A549 (cell line): ENCODE results near the gene ANO10. TPM values are rescaled to one million over a fixed set of nuclear protein-coding genes. Genes with fewer than 3 reads are reported as not detected.
A peak's percentile ranks its signal among the peaks of the same experiment; 100 is the strongest.

Experiments used
- ATAC-seq, 2 experiments: fragments of 200-7000 bp in 1 of 2; fragments of >200 bp in 1 of 2; cut with Nextera tagmentation in 1 of 2; cut with Tn5 transposase in 1 of 2; 3 replicates each; pipeline versions ENCODE4 v1.8.0 to v1.9.1; 2018 to 2020; ENCODE audit warnings: mild to moderate bottlenecking in 1 of 2, moderate library complexity in 1 of 2
- CTCF ChIA-PET: fragments of 300-600 bp; sonication (Branson Sonifier 250); formaldehyde crosslinking; extraction: SDS; loops from one replicate; lab custom pipeline; 2021; ENCODE audit warnings: antibody characterized with exemption, inconsistent platforms; lab: Yijun Ruan, JAX
- POLR2A ChIA-PET: fragments of 350-600 bp; formaldehyde crosslinking; extraction: SDS; loops from one replicate; lab custom pipeline; 2021; ENCODE audit warnings: antibody characterized with exemption, inconsistent platforms; lab: Yijun Ruan, JAX
- DNase-seq, 2 experiments: peaks; one replicate each; pipeline versions ENCODE4 v3.0.0 to v3.0.0-alpha.2; 2011 to 2016; ENCODE audit warnings: low read depth in 1 of 2, low spot score in 1 of 2
- FAIRE-seq: peaks from 2 replicates; lab custom pipeline; 2011; peaks lifted over from hg19 to GRCh38; lab: Jason Lieb, UNC
- H3K27ac ChIP-seq, 2 experiments: fragments of >200 bp; sonication (Bioruptor Twin); formaldehyde crosslinking; 3 replicates each; pipeline ENCODE4 v1.5.1; 2016 to 2017
- H3K4me1 ChIP-seq: fragments of >200 bp; sonication (Bioruptor Twin); formaldehyde crosslinking; 3 replicates; pipeline ENCODE4 v1.6.1; 2016
- H3K4me2 ChIP-seq: fragments of >200 bp; sonication (Bioruptor Twin); formaldehyde crosslinking; 3 replicates; pipeline ENCODE4 v1.6.1; 2016
- H3K4me3 ChIP-seq: fragments of >200 bp; sonication (Bioruptor Twin); formaldehyde crosslinking; 3 replicates; pipeline ENCODE4 v1.5.1; 2016
- H3K9me3 ChIP-seq: fragments of >200 bp; sonication (Bioruptor Twin); formaldehyde crosslinking; 3 replicates; pipeline ENCODE4 v1.6.1; 2016
- BHLHE40 ChIP-seq: IDR thresholded peaks from 2 replicates; pipeline ENCODE4 v1.6.1; 2012; ENCODE audit warnings: low read depth, low read length, inconsistent platforms
- CBX8 ChIP-seq: fragments of 200-600 bp; sonication (generic); IDR thresholded peaks from 2 replicates; pipeline ENCODE4 v1.6.1; 2016
- CHD4 ChIP-seq: fragments of 200-600 bp; sonication (generic); IDR thresholded peaks from 2 replicates; pipeline ENCODE4 v1.6.1; 2016; ENCODE audit warnings: antibody characterized with exemption, mild to moderate bottlenecking, borderline replicate concordance
- CTCF ChIP-seq: fragments of >200 bp; sonication (Bioruptor Twin); formaldehyde crosslinking; IDR thresholded peaks from 3 replicates; pipeline ENCODE4 v1.5.1; 2016
- ELK1 ChIP-seq: fragments of 150-350 bp; IDR thresholded peaks from 2 replicates; pipeline ENCODE4 v1.6.1; 2014; ENCODE audit warnings: low read depth, mild to moderate bottlenecking, low read length
- ESRRA ChIP-seq: fragments of 150-350 bp; IDR thresholded peaks from 2 replicates; pipeline ENCODE4 v1.6.1; 2014; ENCODE audit warnings: mild to moderate bottlenecking, low read length, borderline replicate concordance
- FOSB ChIP-seq: fragments of 250-450 bp; sonication (Bioruptor Pico); IDR thresholded peaks from 2 replicates; pipeline ENCODE4 v1.5.0; 2020; ENCODE audit warnings: mild to moderate bottlenecking, moderate library complexity
- FOXS1 ChIP-seq: fragments of 250-450 bp; sonication (Bioruptor Pico); IDR thresholded peaks from 2 replicates; pipeline ENCODE4 v1.5.0; 2020; ENCODE audit warnings: mild to moderate bottlenecking, moderate library complexity
- HES2 ChIP-seq: fragments of >200 bp; sonication (Bioruptor Twin); formaldehyde crosslinking; IDR thresholded peaks from 2 replicates; pipeline ENCODE4 v1.6.1; 2016
- HMGXB4 ChIP-seq: fragments of 250-450 bp; sonication (Bioruptor Pico); IDR thresholded peaks from 2 replicates; pipeline ENCODE4 v1.5.0; 2021; ENCODE audit warnings: mild to moderate bottlenecking, moderate library complexity, borderline replicate concordance
- HOXB13 ChIP-seq: fragments of 250-450 bp; sonication (Bioruptor Pico); IDR thresholded peaks from 2 replicates; pipeline ENCODE4 v1.5.0; 2020; ENCODE audit warnings: low read depth, mild to moderate bottlenecking, moderate library complexity
- JUN ChIP-seq, 2 experiments: fragments of >200 bp; sonication (Bioruptor Twin); formaldehyde crosslinking; IDR thresholded peaks; 2 replicates in 1 of 2; 3 replicates in 1 of 2; pipeline ENCODE4 v1.6.1; 2016 to 2017
- KDM5A ChIP-seq: fragments of 200-600 bp; sonication (generic); IDR thresholded peaks from 2 replicates; pipeline ENCODE4 v1.6.1; 2016; ENCODE audit warnings: antibody characterized with exemption, mild to moderate bottlenecking
- MAFK ChIP-seq: fragments of 450-650 bp; IDR thresholded peaks from 2 replicates; pipeline ENCODE4 v1.6.1; 2014; ENCODE audit not compliant: partially characterized antibody
- MAX ChIP-seq: IDR thresholded peaks from 2 replicates; pipeline ENCODE4 v1.6.1; 2012
- MAZ ChIP-seq: fragments of 150-350 bp; IDR thresholded peaks from 2 replicates; pipeline ENCODE4 v1.6.1; 2014; ENCODE audit warnings: antibody characterized with exemption, low read depth, low read length, borderline replicate concordance
- MYC ChIP-seq: IDR thresholded peaks from 2 replicates; pipeline ENCODE4 v1.6.1; 2012; ENCODE audit warnings: mild to moderate bottlenecking, inconsistent platforms, low read length, improper control_type of control experiment, borderline replicate concordance
- NPAS2 ChIP-seq: fragments of 250-450 bp; sonication (Bioruptor Pico); IDR thresholded peaks from 2 replicates; pipeline ENCODE4 v1.8.0; 2022; ENCODE audit warnings: mild to moderate bottlenecking, moderate library complexity, borderline replicate concordance
- PBX3 ChIP-seq: IDR thresholded peaks from 2 replicates; pipeline ENCODE4 v1.6.1; 2012
- PHF8 ChIP-seq: fragments of 200-600 bp; sonication (generic); IDR thresholded peaks from 2 replicates; pipeline ENCODE4 v1.6.1; 2016; ENCODE audit warnings: low read depth, mild to moderate bottlenecking, antibody characterized with exemption, moderate library complexity, borderline replicate concordance
- POLR2AphosphoS2 ChIP-seq: conservative IDR thresholded peaks from 2 replicates; pipeline ENCODE4 v1.6.1; 2012; ENCODE audit warnings: low read length, improper control_type of control experiment, inconsistent platforms
- RARB ChIP-seq: fragments of 250-450 bp; sonication (Bioruptor Pico); IDR thresholded peaks from 2 replicates; pipeline ENCODE4 v1.8.0; 2021; ENCODE audit warnings: mild to moderate bottlenecking, moderate library complexity
- RCOR1 ChIP-seq: fragments of 150-350 bp; IDR thresholded peaks from 2 replicates; pipeline ENCODE4 v1.6.1; 2014; ENCODE audit warnings: antibody characterized with exemption, low read length, low read depth
- RFX5 ChIP-seq: fragments of 450-650 bp; IDR thresholded peaks from 2 replicates; pipeline ENCODE4 v1.7.1; 2014; ENCODE audit warnings: antibody characterized with exemption, mild to moderate bottlenecking, moderate library complexity
- SREBF2 ChIP-seq: fragments of 450-650 bp; IDR thresholded peaks from 2 replicates; pipeline ENCODE4 v1.6.1; 2014; ENCODE audit warnings: mild to moderate bottlenecking, moderate library complexity
- TFCP2L1 ChIP-seq: fragments of 250-450 bp; sonication (Bioruptor Pico); IDR thresholded peaks from 2 replicates; pipeline ENCODE4 v1.5.0; 2021; ENCODE audit warnings: mild to moderate bottlenecking
- TP53 ChIP-seq: fragments of 250-450 bp; sonication (Bioruptor Pico); IDR thresholded peaks from 2 replicates; pipeline ENCODE4 v1.5.0; 2021; ENCODE audit warnings: mild to moderate bottlenecking, moderate library complexity
- ZC3H11A ChIP-seq: fragments of 450-650 bp; IDR thresholded peaks from 2 replicates; pipeline ENCODE4 v1.6.1; 2014; ENCODE audit warnings: antibody characterized with exemption, mild to moderate bottlenecking
- ZSCAN20 ChIP-seq: fragments of 250-450 bp; sonication (Bioruptor Pico); IDR thresholded peaks from 2 replicates; pipeline ENCODE4 v1.8.0; 2022; ENCODE audit warnings: mild to moderate bottlenecking, moderate library complexity
- WGBS: methylation state at CpG from one replicate; pipeline ENCODE4 v1.1.6; 2017; ENCODE audit errors: missing lambda C conversion rate; 5-methylcytosine and 5-hydroxymethylcytosine counted together
- polyA plus RNA-seq, 4 experiments: library from polyadenylated mRNA; depleted of rRNA in 3 of 4; stranded (reverse); fragments of >200 nt; fragmentation: RNase III in 1 of 4; extraction: RNeasy Plus Mini Kit Qiagen cat#74134 plus additional on column Dnase treatment in 1 of 4; gene quantifications; 2 replicates in 3 of 4; 3 replicates in 1 of 4; pipeline ENCODE4 v1.2.3, GENCODE V29; 2011 to 2017

Gene ANO10
- polyA plus RNA-seq, 2 of the 4 experiments (the other 2 are of a cell fraction): 20.0 to 22.8 TPM

- ATAC-seq: no peak
- POLR2A ChIA-PET: no interaction called here
- CTCF ChIA-PET: no interaction called here
- H3K4me2 ChIP-seq: no peak overlapping the region
- peaks cover 20% of the 10 kb centered on the region for H3K4me1 ChIP-seq
- no peak for TF ChIP-seq MAFK
- TF ChIP-seq KDM5A: no peak
- no peak for TF ChIP-seq BHLHE40
- TF ChIP-seq POLR2AphosphoS2: no peak
- TF ChIP-seq RFX5: no peak
- no peak for TF ChIP-seq PHF8
- TF ChIP-seq CBX8: no peak
- TF ChIP-seq RCOR1: no peak
- TF ChIP-seq TP53 (CRISPR knock-in tag): no peak
- no peak for TF ChIP-seq PBX3
- TF ChIP-seq SREBF2: no peak
- TF ChIP-seq CHD4: no peak
- TF ChIP-seq ZSCAN20 (CRISPR knock-in tag): no peak
- TF ChIP-seq MYC: no peak
- no peak for TF ChIP-seq CTCF
- TF ChIP-seq NPAS2 (CRISPR knock-in tag): no peak
- TF ChIP-seq, all 56 proteins: peak for 0
- FAIRE-seq: no peak
- Histone ChIP-seq H3K27ac (no peak overlapping the region), H3K9me3 (no peaks in the 10 kb centered on the region), H3K4me3 (no peak overlapping the region)
- DNase-seq: no peak
- WGBS: 92% methylated on average over 3 of the region's 3 CpGs
Measured at GRCh38 chr3:43648957-43649356, 27.1 kb upstream of the ANO10 start.

- Histone ChIP-seq H3K27ac (peak overlapping the region; percentile 49 to 76; a peak in 5 of 6 replicates), H3K4me3 (no peak overlapping the region), H3K4me2 (peak overlapping the region; percentile 49), H3K9me3 (no peaks in the 10 kb centered on the region), H3K4me1 (peaks cover 20% of the 10 kb centered on the region)
- ChIA-PET CTCF (interaction anchor here (1.2 kb wide), 1 partner anchor 9 kb away, joined by 3 read pairs; no protein-coding TSS in a partner anchor), POLR2A (no interaction called here)
- ATAC-seq (no peak), DNase-seq (no peak), FAIRE-seq (no peak)
- 46% methylated on average over 6 of the region's 6 CpGs for WGBS
- TF ChIP-seq PHF8: no peak
- no peak for TF ChIP-seq TFCP2L1
- TF ChIP-seq RCOR1: no peak
- no peak for TF ChIP-seq ZC3H11A
- TF ChIP-seq RARB (CRISPR knock-in tag): no peak
- no peak for TF ChIP-seq PBX3
- no peak for TF ChIP-seq ESRRA
- no peak for TF ChIP-seq ELK1
- no peak for TF ChIP-seq MAX
- TF ChIP-seq MAZ: no peak
- TF ChIP-seq JUN (IDR thresholded peaks at IDR 0.05): no peak
- no peak for TF ChIP-seq CBX8
- TF ChIP-seq HES2: no peak
- TF ChIP-seq TP53 (CRISPR knock-in tag): no peak
- no peak for TF ChIP-seq HOXB13 (CRISPR knock-in tag)
- no peak for TF ChIP-seq FOSB (CRISPR knock-in tag)
- TF ChIP-seq HMGXB4: no peak
- TF ChIP-seq FOXS1 (CRISPR knock-in tag): no peak
Measured at GRCh38 chr3:43647331-43648166, 25.7 kb upstream of the ANO10 start.
